ENCODE data around the gene RABIF. TPM values are rescaled to one million over a fixed set of nuclear protein-coding genes. Genes with fewer than 3 reads are reported as not detected.

Gene RABIF
- 14.1 to 15.0 TPM (median 14.7 TPM) in 5 replicates for total RNA-seq (2022; extraction: Qiagen RNA extraction; ENCODE audit: low read depth)

DNA sequence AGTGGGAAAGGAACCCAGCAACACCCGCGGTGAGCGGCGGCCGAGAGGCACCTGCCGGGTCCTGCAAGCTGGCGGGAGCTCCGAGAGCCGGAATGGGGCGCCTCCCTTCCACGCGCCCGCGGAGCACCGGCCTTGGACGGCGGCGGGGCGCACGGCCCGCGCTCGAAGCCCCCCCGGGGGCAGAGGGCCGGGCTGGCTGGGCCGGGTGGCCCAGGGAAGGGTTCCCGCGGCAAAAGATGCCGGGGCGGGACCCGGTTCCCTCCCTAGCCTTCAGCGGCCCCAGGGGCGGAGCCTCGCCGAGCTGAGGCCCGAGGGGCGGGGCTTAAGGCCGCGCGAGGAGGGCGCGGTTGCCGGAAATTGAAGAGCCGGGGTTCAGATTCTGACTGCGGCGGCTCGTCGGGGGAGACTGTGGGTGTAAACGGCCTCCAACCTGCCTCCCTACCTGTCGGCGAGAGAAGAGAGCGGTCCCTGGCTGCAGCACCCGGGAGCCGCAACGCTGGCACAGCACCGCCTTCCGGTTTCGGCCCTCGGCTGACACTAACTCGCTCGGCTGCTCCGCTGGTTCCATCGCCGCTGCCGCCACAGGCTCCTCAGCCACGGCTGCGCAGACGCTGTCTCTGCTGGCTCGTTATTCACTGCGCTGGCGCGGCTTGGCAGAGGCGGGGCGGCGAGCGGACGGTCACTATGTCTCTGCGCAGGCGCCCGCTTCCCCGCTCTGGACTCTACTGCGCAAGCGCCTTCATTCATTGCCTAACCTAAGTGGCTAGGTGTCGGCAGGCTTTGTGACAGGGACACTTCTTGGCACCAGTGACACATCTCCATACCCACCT lies at the start of gene RABIF:
TSS of gene RABIF (minus strand) at position 619 of the 830 bp plus-strand sequence. CDS start at position 568, 51 bp downstream.

DNA sequence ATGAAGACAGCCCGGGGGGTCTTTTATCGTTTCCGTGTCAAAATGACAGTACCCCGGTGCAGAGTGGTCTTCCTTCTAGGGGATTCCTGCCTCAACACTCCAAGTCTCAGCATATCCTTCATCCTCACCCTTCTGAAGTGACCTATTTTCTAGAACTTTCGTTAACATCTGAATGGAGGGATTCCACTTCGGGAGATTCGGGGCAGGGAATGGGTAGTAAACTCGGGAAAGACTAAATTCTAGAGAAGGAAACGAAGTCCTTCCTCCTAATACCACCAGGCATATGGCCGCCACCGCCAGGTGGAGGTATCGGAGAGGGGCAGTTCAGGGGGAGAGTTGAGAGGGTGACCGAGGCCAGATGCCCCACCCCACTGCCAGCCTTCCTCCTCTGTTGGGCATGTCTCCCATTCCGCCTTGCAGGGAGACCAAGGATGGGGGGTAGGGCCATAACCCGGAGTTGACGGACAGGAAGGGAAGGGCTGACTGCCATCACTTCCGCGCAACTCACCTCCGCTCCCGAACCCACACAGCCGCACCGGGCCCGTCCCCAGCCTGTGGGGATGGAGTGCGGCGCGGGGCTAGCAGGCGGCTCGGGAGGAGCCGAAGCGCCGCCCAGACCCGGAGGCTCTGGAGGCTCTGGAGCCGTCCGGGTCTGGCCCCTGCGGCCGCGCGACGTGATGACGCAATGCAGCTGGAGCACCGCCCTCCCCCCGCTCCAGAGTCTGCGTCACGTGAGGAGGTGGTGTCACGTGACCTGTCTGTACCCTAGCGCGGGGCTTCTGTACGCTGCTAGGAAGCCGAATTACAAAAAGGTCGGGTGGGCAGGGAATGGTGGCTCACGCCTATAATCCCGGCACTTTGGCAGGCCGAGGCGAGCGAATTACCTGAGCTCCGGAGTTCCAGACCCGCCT lies 37.9 kb upstream of the RABIF start, which contains the start of gene KLHL12:
TSS of gene KLHL12 (minus strand) at position 654 of the 911 bp plus-strand sequence. CDS start 2,072 bp downstream, outside the sequence.

Other genes with a start within 250 kb of the RABIF start
- 0.46 to 0.64 TPM (median 0.55 TPM) in 5 replicates for gene SYT2, start 178.7 kb downstream of the RABIF start, total RNA-seq (2022; extraction: Qiagen RNA extraction; ENCODE audit: low read depth)
- 13.0 to 17.3 TPM (median 15.6 TPM) in 5 replicates for gene KDM5B, start 80.7 kb downstream of the RABIF start, total RNA-seq (2022; extraction: Qiagen RNA extraction; ENCODE audit: low read depth)
- 2.4 to 3.9 TPM (median 3.3 TPM) in 5 replicates for gene PCAT6, start 78.2 kb downstream of the RABIF start, total RNA-seq (2022; extraction: Qiagen RNA extraction; ENCODE audit: low read depth)
- gene KLHL12, start 38.1 kb upstream of the RABIF start, total RNA-seq (2022; extraction: Qiagen RNA extraction; ENCODE audit: low read depth) = 15.4 to 17.9 TPM (median 17.0 TPM) in 5 replicates
- 55.3 to 64.2 TPM (median 62.8 TPM) in 5 replicates for gene ADIPOR1, start 69.2 kb upstream of the RABIF start, total RNA-seq (2022; extraction: Qiagen RNA extraction; ENCODE audit: low read depth)
- 20.2 to 24.7 TPM (median 21.7 TPM) in 5 replicates for gene CYB5R1, start 78.1 kb upstream of the RABIF start, total RNA-seq (2022; extraction: Qiagen RNA extraction; ENCODE audit: low read depth)
- 44.0 to 53.7 TPM (median 52.3 TPM) in 5 replicates for gene TMEM183A, start 118.2 kb upstream of the RABIF start, total RNA-seq (2022; extraction: Qiagen RNA extraction; ENCODE audit: low read depth)
- gene PPFIA4, start 137.3 kb upstream of the RABIF start, total RNA-seq (2022; extraction: Qiagen RNA extraction; ENCODE audit: low read depth) = 0.23 to 0.63 TPM (median 0.40 TPM) in 5 replicates
- gene MYOG, start 196.9 kb upstream of the RABIF start, total RNA-seq (2022; extraction: Qiagen RNA extraction; ENCODE audit: low read depth) = not detected in 5 replicates
- gene ADORA1, start 238.6 kb upstream of the RABIF start, total RNA-seq (2022; extraction: Qiagen RNA extraction; ENCODE audit: low read depth) = 0.58 to 1.2 TPM (median 0.80 TPM) in 5 replicates

All from A549 treated with GW870086 at 1 μM for 4 hours (cell line).